CD14-positive monocyte (primary cell): Measurements from ENCODE around the gene DCN. TPM values are rescaled to one million over a fixed set of nuclear protein-coding genes. Genes with fewer than 3 reads are reported as not detected.

Experiments used
- DNase-seq, 3 donors: peaks; one replicate each; pipeline ENCODE4 v3.0.0-alpha.2; 2011 to 2022
- H2AFZ ChIP-seq: 2 replicates; pipeline ENCODE4 v1.6.0; 2012; ENCODE audit warnings: mild to moderate bottlenecking, low read depth, low read length, inconsistent platforms; ENCODE audit not compliant: insufficient read depth, poor library complexity, severe bottlenecking
- H3K27ac ChIP-seq, 2 donors: 1 replicate in 1 of 2; 2 replicates in 1 of 2; pipeline ENCODE4 v1.5.1; 2012 to 2013; ENCODE audit warnings: low read length in 2 of 2, control low read depth in 1 of 2, inconsistent platforms in 1 of 2, low read depth in 1 of 2, mild to moderate bottlenecking in 1 of 2
- H3K27me3 ChIP-seq, 2 donors: one replicate each; pipeline versions ENCODE4 v1.6.0 to v1.6.1; 2011 to 2013; ENCODE audit warnings: low read length in 2 of 2; ENCODE audit not compliant: control insufficient read depth in 2 of 2, insufficient read depth in 2 of 2
- H3K36me3 ChIP-seq, 2 donors: replicated peaks in 1 of 2; 1 replicate in 1 of 2; 2 replicates in 1 of 2; pipeline versions ENCODE4 v1.5.1 to v1.6.1; 2012 to 2013; ENCODE audit warnings: low read length in 2 of 2, control low read depth in 1 of 2, inconsistent platforms in 1 of 2, mild to moderate bottlenecking in 1 of 2; ENCODE audit not compliant: insufficient read depth in 2 of 2, control insufficient read depth in 1 of 2
- H3K4me1 ChIP-seq, 2 donors: 1 replicate in 1 of 2; 2 replicates in 1 of 2; pipeline versions ENCODE4 v1.5.1 to v1.6.1; 2012 to 2013; ENCODE audit warnings: low read length in 2 of 2, control low read depth in 1 of 2, inconsistent platforms in 1 of 2, mild to moderate bottlenecking in 1 of 2, moderate library complexity in 1 of 2; ENCODE audit not compliant: insufficient read depth in 2 of 2, control insufficient read depth in 1 of 2
- H3K4me2 ChIP-seq: replicated peaks from 2 replicates; pipeline ENCODE3; 2012; ENCODE audit warnings: low read length, moderate library complexity, mild to moderate bottlenecking; ENCODE audit not compliant: poor library complexity, severe bottlenecking; ENCODE audit errors: extremely low read depth
- H3K4me3 ChIP-seq, 3 experiments: fragments of 200-600 bp in 1 of 3; sonication (generic) in 1 of 3; replicated peaks in 1 of 3; 1 replicate in 2 of 3; 2 replicates in 1 of 3; pipeline ENCODE4 v1.5.1; 2011 to 2013; ENCODE audit warnings: low read length in 3 of 3, mild to moderate bottlenecking in 3 of 3, control low read depth in 2 of 3, low read depth in 2 of 3, inconsistent platforms in 1 of 3, moderate library complexity in 1 of 3
- H3K79me2 ChIP-seq: 2 replicates; pipeline ENCODE4 v1.6.0; 2012; ENCODE audit warnings: mild to moderate bottlenecking, control low read depth, inconsistent platforms, low read length, moderate library complexity; ENCODE audit not compliant: insufficient read depth
- H3K9ac ChIP-seq: 2 replicates; pipeline ENCODE4 v1.6.0; 2017; ENCODE audit warnings: low read length, mild to moderate bottlenecking; ENCODE audit not compliant: insufficient read depth, poor library complexity, severe bottlenecking
- H3K9me3 ChIP-seq, 2 donors: replicated peaks in 1 of 2; 1 replicate in 1 of 2; 2 replicates in 1 of 2; pipeline versions ENCODE4 v1.5.1 to v1.6.1; 2012 to 2013; ENCODE audit warnings: low read length in 2 of 2, control low read depth in 1 of 2; ENCODE audit not compliant: control insufficient read depth in 1 of 2, insufficient read depth in 1 of 2
- H4K20me1 ChIP-seq: 2 replicates; pipeline ENCODE4 v1.6.0; 2012; ENCODE audit warnings: mild to moderate bottlenecking, low read length, control low read depth, moderate library complexity; ENCODE audit not compliant: insufficient read depth
- H3K27ac Mint-ChIP-seq, 7 donors: one replicate each; pipeline ENCODE4 v1.8.0; 2020; ENCODE audit warnings: mild to moderate bottlenecking in 7 of 7, mixed read lengths in 7 of 7, moderate library complexity in 6 of 7, inconsistent platforms in 2 of 7
- H3K27me3 Mint-ChIP-seq, 3 donors: one replicate each; pipeline ENCODE4 v1.8.0; 2021 to 2022; ENCODE audit warnings: low read depth in 3 of 3, mild to moderate bottlenecking in 3 of 3, mixed read lengths in 3 of 3, moderate library complexity in 3 of 3, inconsistent platforms in 1 of 3
- H3K36me3 Mint-ChIP-seq, 2 donors: one replicate each; pipeline ENCODE4 v1.8.0; 2020; ENCODE audit warnings: mixed read lengths in 2 of 2, inconsistent platforms in 1 of 2, mild to moderate bottlenecking in 1 of 2
- H3K4me1 Mint-ChIP-seq: one replicate; pipeline ENCODE4 v1.8.0; 2020; ENCODE audit warnings: mild to moderate bottlenecking, mixed read lengths
- H3K4me3 Mint-ChIP-seq, 2 donors: one replicate each; pipeline ENCODE4 v1.8.0; 2020; ENCODE audit warnings: mild to moderate bottlenecking in 2 of 2, mixed read lengths in 2 of 2, moderate library complexity in 1 of 2
- H3K9me3 Mint-ChIP-seq, 7 donors: one replicate each; pipeline ENCODE4 v1.8.0; 2020 to 2022; ENCODE audit warnings: mixed read lengths in 7 of 7, mild to moderate bottlenecking in 6 of 7, moderate library complexity in 6 of 7, inconsistent platforms in 2 of 7
- CTCF ChIP-seq: fragments of 200-600 bp; IDR thresholded peaks from one replicate; pipeline ENCODE4 v1.8.0; 2022; ENCODE audit warnings: antibody characterized with exemption, mild to moderate bottlenecking
- WGBS: methylation state at CpG from one replicate; pipeline ENCODE4 v1.1.5; 2013; ENCODE audit warnings: missing lambda C conversion rate; ENCODE audit not compliant: insufficient coverage; 5-methylcytosine and 5-hydroxymethylcytosine counted together
- intact Hi-C, 2 donors: fragments of 100-400 bp; cut with micrococcal nuclease; formaldehyde crosslinking; loops; one replicate each; pipeline versions ENCODE4 v1.15.0 to v1.15.1; 2023
- polyA plus RNA-seq, 3 donors: library from polyadenylated mRNA; depleted of rRNA in 1 of 3; unstranded in 2 of 3; stranded (reverse) in 1 of 3; fragments of 300-500 nt in 2 of 3; fragments of >200 nt in 1 of 3; fragmentation: Illumina TruSeq in 2 of 3; gene quantifications; 1 replicate in 2 of 3; 2 replicates in 1 of 3; pipeline ENCODE4 v1.2.3, GENCODE V29; 2012 to 2021

The DCN gene
- polyA plus RNA-seq, 3 donors: not detected

- no peak overlapping the region for H3K9ac ChIP-seq
- no peak overlapping the region for H3K4me3 ChIP-seq
- no peaks in the 10 kb centered on the region for H3K9me3 Mint-ChIP-seq
- H3K27ac ChIP-seq: no peak overlapping the region
- H3K36me3 ChIP-seq: no peaks in the 10 kb centered on the region
- H3K36me3 Mint-ChIP-seq: no peaks in the 10 kb centered on the region
- H4K20me1 ChIP-seq: no peaks in the 10 kb centered on the region
- no peak overlapping the region for H3K4me2 ChIP-seq
- no peaks in the 10 kb centered on the region for H3K4me1 ChIP-seq
- no peak overlapping the region for H2AFZ ChIP-seq
- no peaks in the 10 kb centered on the region for H3K79me2 ChIP-seq
- DNase-seq: no peak
- TF ChIP-seq CTCF: no peak
- H3K9me3 ChIP-seq: no peaks in the 10 kb centered on the region
- no peak overlapping the region for H3K4me3 Mint-ChIP-seq
- intact Hi-C loops: no loop called here
- no peaks in the 10 kb centered on the region for H3K4me1 Mint-ChIP-seq
- peaks cover 0 to 3% (median 0%) of the 10 kb centered on the region in 3 donors for H3K27me3 Mint-ChIP-seq
- H3K27ac Mint-ChIP-seq: no peak overlapping the region
- H3K27me3 ChIP-seq: no peaks in the 10 kb centered on the region
- WGBS: 96% methylated on average over 4 of the region's 5 CpGs
Observed at GRCh38 chr12:91108196-91108755, 74.3 kb downstream of the DCN start.

DNA sequence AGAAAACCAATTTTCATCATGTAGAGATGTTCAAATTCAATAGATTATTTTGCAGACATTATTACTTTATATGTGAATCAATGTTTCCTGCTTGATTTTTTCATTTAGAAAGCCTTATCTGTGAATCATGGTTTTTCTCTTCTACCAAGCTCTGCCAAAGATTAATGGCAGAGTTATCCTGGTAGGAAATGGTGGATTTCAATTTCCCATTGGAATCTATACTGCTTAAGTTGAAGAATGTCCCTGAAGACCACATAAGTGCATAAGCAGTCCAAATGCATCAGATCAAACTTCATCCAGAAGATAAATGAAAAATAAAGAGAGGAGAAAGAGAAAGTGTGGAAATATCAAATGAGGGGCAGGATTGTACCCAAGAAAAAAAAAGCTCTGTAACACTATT lies 76.3 kb downstream of the DCN start:
- H3K9me3 ChIP-seq: no peaks in the 10 kb centered on the region
- no peaks in the 10 kb centered on the region for H3K36me3 Mint-ChIP-seq
- H3K4me1 ChIP-seq: no peaks in the 10 kb centered on the region
- H3K27ac ChIP-seq: no peak overlapping the region
- no peak overlapping the region for H2AFZ ChIP-seq
- no peaks in the 10 kb centered on the region for H3K27me3 ChIP-seq
- no peaks in the 10 kb centered on the region for H3K9me3 Mint-ChIP-seq
- H4K20me1 ChIP-seq: no peaks in the 10 kb centered on the region
- no peak overlapping the region for H3K9ac ChIP-seq
- DNase-seq: no peak
- H3K27me3 Mint-ChIP-seq: peaks cover 0 to 3% (median 0%) of the 10 kb centered on the region in 3 donors
- H3K79me2 ChIP-seq: no peaks in the 10 kb centered on the region
- H3K36me3 ChIP-seq: no peaks in the 10 kb centered on the region
- H3K4me3 ChIP-seq: no peak overlapping the region
- no peak overlapping the region for H3K4me3 Mint-ChIP-seq
- no peak for TF ChIP-seq CTCF
- intact Hi-C loops: no loop called here
- no peaks in the 10 kb centered on the region for H3K4me1 Mint-ChIP-seq
- no peak overlapping the region for H3K27ac Mint-ChIP-seq
- no peak overlapping the region for H3K4me2 ChIP-seq
